Astrocyte of the hippocampus (primary cell): Measurements from ENCODE around the gene TBC1D16.
"Not testable (repeated sequence)": the region's sequence is repeated elsewhere in the genome, so short reads cannot be mapped to it uniquely, and the experiment has no call there.

Source experiments
- DNase-seq: peaks from one replicate; pipeline ENCODE4 v3.0.0; 2011; ENCODE audit warnings: low read depth, low spot score

The TBC1D16 gene

GRCh38 chr17:80051681-80052080, 16.0 kb upstream of the TBC1D16 start:
- DNase-seq: no peak

GRCh38 chr17:80050706-80051105, 15.0 kb upstream of the TBC1D16 start:
- DNase-seq: no peak

- no peak for DNase-seq
Measured at GRCh38 chr17:80049986-80050385, 14.3 kb upstream of the TBC1D16 start.

- no peak for DNase-seq
Measured at GRCh38 chr17:80047176-80047575, 11.5 kb upstream of the TBC1D16 start.

GRCh38 chr17:80046709-80047108, 11.0 kb upstream of the TBC1D16 start:
- not testable (repeated sequence) for DNase-seq

GRCh38 chr17:80045703-80046102, 10.0 kb upstream of the TBC1D16 start:
- DNase-seq: no peak

GRCh38 chr17:80043963-80044362, 8.3 kb upstream of the TBC1D16 start:
- DNase-seq: no peak

- DNase-seq: no peak
Measured at GRCh38 chr17:80036715-80037477, 1.2 kb upstream of the TBC1D16 start.

GRCh38 chr17:80035937-80036714, 454 bp upstream of the TBC1D16 start, which contains the start of gene CCDC40:
TSS of gene CCDC40 (plus strand) at chr17:80036642. CDS start at chr17:80036663, 21 bp downstream.
- DNase-seq: peak; percentile 91

GRCh38 chr17:80034791-80035686, 633 bp downstream of the TBC1D16 start:
- peak; percentile 60 for DNase-seq

- no peak for DNase-seq
Measured at GRCh38 chr17:80033840-80034239, 1.8 kb downstream of the TBC1D16 start.

- DNase-seq: no peak
Measured at GRCh38 chr17:80032614-80033171, 3.0 kb downstream of the TBC1D16 start.

- no peak for DNase-seq
Measured at GRCh38 chr17:80031691-80032430, 3.8 kb downstream of the TBC1D16 start.

- no peak for DNase-seq
Measured at GRCh38 chr17:80030730-80031410, 4.8 kb downstream of the TBC1D16 start.

- DNase-seq: peak; percentile 83
Measured at GRCh38 chr17:80029258-80029974, 6.3 kb downstream of the TBC1D16 start.

- peak; percentile 66 for DNase-seq
Measured at GRCh38 chr17:80028030-80028429, 7.6 kb downstream of the TBC1D16 start.

GRCh38 chr17:80027043-80027435, 8.6 kb downstream of the TBC1D16 start:
- DNase-seq: no peak

GRCh38 chr17:80026359-80027042, 9.2 kb downstream of the TBC1D16 start:
- no peak for DNase-seq

GRCh38 chr17:80025796-80026195, 9.9 kb downstream of the TBC1D16 start:
- DNase-seq: no peak
